ENCODE data around the gene AP1S3. TPM values are rescaled to one million over a fixed set of nuclear protein-coding genes. Genes with fewer than 3 reads are reported as not detected.
"Not testable (repeated sequence)": the region's sequence is repeated elsewhere in the genome, so short reads cannot be mapped to it uniquely, and the experiment has no call there.

AP1S3 gene
- 1 to 10 TPM; 2.1 to 2.5 TPM for total RNA-seq
- polyA plus RNA-seq, result 1 to 10 TPM; 1.3 to 1.7 (median 1.6) TPM
- total RNA-seq, result 0 to 7.9 (median 0.78) reads per million in 6 experiments

GRCh38 chr2:223837287-223838061 is at the start of gene AP1S3:
TSS of gene AP1S3 (minus strand) at chr2:223837582. CDS start at chr2:223837450, 132 bp downstream.
- DNase-seq, result peak; percentile 49 to 77 (median 58)
- H3K27ac Mint-ChIP-seq, result peak within 1 kb of the TSS in 9 of 10 donors; percentile 66 to 86 (median 75)
- H3K4me3 Mint-ChIP-seq, result peak within 1 kb of the TSS; percentile 78 to 97 (median 94)
- ATAC-seq, result peak; percentile 88 to 90
- H3K36me3 Mint-ChIP-seq, result no peaks in the 10 kb centered on the region
- peaks cover 4 to 18% (median 13%) of the 10 kb centered on the region in 4 donors for H3K4me1 Mint-ChIP-seq
- H3K27me3 Mint-ChIP-seq, result peaks cover 0 to 11% (median 10%) of the 10 kb centered on the region in 5 donors
- POLR2A ChIA-PET, result interaction anchor here (1.1 kb wide), 1 partner anchor 119 kb away, joined by 3 read pairs; the partner anchor contains the start of gene MRPL44
- no peaks in the 10 kb centered on the region for H3K9me3 Mint-ChIP-seq

GRCh38 chr2:223887127-223887526 is 49.7 kb upstream of the AP1S3 start:
- peak overlapping the region in 2 of 10 donors; percentile 24 to 49 for H3K27ac Mint-ChIP-seq
- ATAC-seq (no peak), DNase-seq (no peak)
- H3K9me3 Mint-ChIP-seq, result no peaks in the 10 kb centered on the region
- no peak overlapping the region for H3K4me3 Mint-ChIP-seq
- H3K36me3 Mint-ChIP-seq, result peaks cover 0 to 65% (median 37%) of the 10 kb centered on the region in 3 donors
- H3K27me3 Mint-ChIP-seq, result no peaks in the 10 kb centered on the region
- H3K4me1 Mint-ChIP-seq, result peaks cover 0 to 5% (median 2%) of the 10 kb centered on the region in 4 donors
- POLR2A ChIA-PET, result no interaction called here

DNA sequence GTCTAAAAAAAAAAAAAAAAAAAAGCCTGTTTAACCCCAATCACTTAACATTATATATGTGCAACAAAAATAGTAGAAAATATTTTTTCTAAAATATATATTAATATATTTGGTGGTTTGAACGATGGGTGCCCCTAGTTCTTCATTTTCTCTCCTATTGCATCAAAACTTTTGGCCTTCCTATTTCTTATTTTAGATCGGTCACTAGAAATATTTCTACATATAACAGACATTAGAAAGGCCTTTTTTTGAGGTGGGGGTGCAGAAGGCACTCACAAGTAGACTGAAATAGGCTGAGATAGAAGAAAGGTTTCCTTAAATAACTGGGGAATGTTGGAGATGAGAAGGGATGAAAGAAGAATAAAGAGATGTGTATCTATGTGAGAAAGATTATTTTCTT is 49.3 kb upstream of the AP1S3 start:
- no peak for DNase-seq
- H3K4me1 Mint-ChIP-seq, result peaks cover 0 to 6% (median 2%) of the 10 kb centered on the region in 4 donors
- POLR2A ChIA-PET, result no interaction called here
- ATAC-seq, result no peak
- no peak overlapping the region for H3K4me3 Mint-ChIP-seq
- H3K36me3 Mint-ChIP-seq, result peaks cover 0 to 67% (median 39%) of the 10 kb centered on the region in 3 donors
- H3K27ac Mint-ChIP-seq, result peak overlapping the region in 1 of 10 donors; percentile 24
- H3K9me3 Mint-ChIP-seq, result no peaks in the 10 kb centered on the region
- H3K27me3 Mint-ChIP-seq, result no peaks in the 10 kb centered on the region

GRCh38 chr2:223884399-223884798 is 47.0 kb upstream of the AP1S3 start:
- no peak for ATAC-seq
- peaks cover 0 to 5% (median under 1%) of the 10 kb centered on the region in 4 donors for H3K4me1 Mint-ChIP-seq
- no peaks in the 10 kb centered on the region for H3K27me3 Mint-ChIP-seq
- no peak overlapping the region for H3K27ac Mint-ChIP-seq
- POLR2A ChIA-PET, result no interaction called here
- no peak overlapping the region for H3K4me3 Mint-ChIP-seq
- no peaks in the 10 kb centered on the region for H3K9me3 Mint-ChIP-seq
- H3K36me3 Mint-ChIP-seq, result peaks cover 0 to 73% (median 33%) of the 10 kb centered on the region in 3 donors
- DNase-seq, result no peak

DNA sequence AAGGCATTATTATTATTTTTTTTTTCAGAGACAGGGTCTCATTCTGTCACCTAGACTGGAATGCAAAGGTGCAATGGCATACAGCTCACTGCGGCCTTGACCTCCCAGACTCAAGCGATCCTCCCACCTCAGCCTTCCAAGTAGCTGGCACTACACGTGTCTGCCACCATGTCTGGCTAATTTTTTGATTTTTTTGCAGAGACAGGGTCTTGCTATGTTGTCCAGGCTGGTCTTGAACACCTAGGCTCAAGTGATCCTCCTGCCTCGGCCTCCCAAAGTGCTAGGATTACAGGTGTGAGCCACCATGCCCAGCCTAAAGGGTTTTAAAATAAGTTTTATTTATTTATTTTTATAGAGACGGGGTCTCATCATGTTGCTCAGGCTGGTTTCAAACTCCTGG is 45.3 kb upstream of the AP1S3 start:
- POLR2A ChIA-PET, result no interaction called here
- Mint-ChIP-seq H3K9me3 (no peaks in the 10 kb centered on the region), H3K36me3 (peaks cover 4 to 79% (median 33%) of the 10 kb centered on the region in 3 donors), H3K27me3 (no peaks in the 10 kb centered on the region), H3K4me1 (peaks cover 0 to 5% (median 0%) of the 10 kb centered on the region in 4 donors), H3K4me3 (no peak overlapping the region), H3K27ac (peak overlapping the region in 1 of 10 donors; percentile 88)
- DNase-seq (no peak), ATAC-seq (no peak)

GRCh38 chr2:223880796-223881195 is 43.4 kb upstream of the AP1S3 start:
- H3K27me3 Mint-ChIP-seq, result no peaks in the 10 kb centered on the region
- no peak overlapping the region for H3K4me3 Mint-ChIP-seq
- peaks cover 0 to 2% (median 0%) of the 10 kb centered on the region in 4 donors for H3K4me1 Mint-ChIP-seq
- peak overlapping the region in 2 of 10 donors; percentile 25 to 34 for H3K27ac Mint-ChIP-seq
- POLR2A ChIA-PET, result no interaction called here
- no peaks in the 10 kb centered on the region for H3K9me3 Mint-ChIP-seq
- ATAC-seq, result no peak
- H3K36me3 Mint-ChIP-seq, result peaks cover 4 to 87% (median 44%) of the 10 kb centered on the region in 3 donors
- no peak for DNase-seq

- Mint-ChIP-seq H3K27me3 (no peaks in the 10 kb centered on the region), H3K27ac (no peak overlapping the region), H3K9me3 (peaks cover 0 to under 1% (median 0%) of the 10 kb centered on the region in 9 donors), H3K4me1 (peaks cover 0 to 2% (median 0%) of the 10 kb centered on the region in 4 donors), H3K36me3 (peaks cover 4 to 84% (median 43%) of the 10 kb centered on the region in 3 donors), H3K4me3 (no peak overlapping the region)
- POLR2A ChIA-PET, result no interaction called here
- no peak for DNase-seq
- no peak for ATAC-seq
Measured at GRCh38 chr2:223877721-223878410, 40.5 kb upstream of the AP1S3 start.

GRCh38 chr2:223873672-223874071 is 36.3 kb upstream of the AP1S3 start:
- peaks cover 0 to 2% (median 0%) of the 10 kb centered on the region in 4 donors for H3K4me1 Mint-ChIP-seq
- H3K9me3 Mint-ChIP-seq, result peaks cover 0 to 2% (median 0%) of the 10 kb centered on the region in 9 donors
- peaks cover 9 to 61% (median 43%) of the 10 kb centered on the region in 3 donors for H3K36me3 Mint-ChIP-seq
- H3K4me3 Mint-ChIP-seq, result no peak overlapping the region
- ATAC-seq, result no peak
- no peaks in the 10 kb centered on the region for H3K27me3 Mint-ChIP-seq
- H3K27ac Mint-ChIP-seq, result peak overlapping the region in 2 of 10 donors; percentile 4 to 65
- DNase-seq, result no peak
- POLR2A ChIA-PET, result no interaction called here

GRCh38 chr2:223872772-223873171 is 35.4 kb upstream of the AP1S3 start:
- H3K9me3 Mint-ChIP-seq, H3K4me1 Mint-ChIP-seq, ATAC-seq, H3K27ac Mint-ChIP-seq, H3K27me3 Mint-ChIP-seq, DNase-seq, POLR2A ChIA-PET, H3K4me3 Mint-ChIP-seq: not testable (repeated sequence)
- H3K36me3 Mint-ChIP-seq, result peaks cover 5 to 52% (median 36%) of the 10 kb centered on the region in 3 donors

- H3K27ac Mint-ChIP-seq, ATAC-seq, POLR2A ChIA-PET, H3K4me3 Mint-ChIP-seq, H3K9me3 Mint-ChIP-seq, H3K27me3 Mint-ChIP-seq, H3K4me1 Mint-ChIP-seq, DNase-seq: not testable (repeated sequence)
- peaks cover 5 to 41% (median 28%) of the 10 kb centered on the region in 3 donors for H3K36me3 Mint-ChIP-seq
Measured at GRCh38 chr2:223871661-223872060, 34.3 kb upstream of the AP1S3 start.

DNA sequence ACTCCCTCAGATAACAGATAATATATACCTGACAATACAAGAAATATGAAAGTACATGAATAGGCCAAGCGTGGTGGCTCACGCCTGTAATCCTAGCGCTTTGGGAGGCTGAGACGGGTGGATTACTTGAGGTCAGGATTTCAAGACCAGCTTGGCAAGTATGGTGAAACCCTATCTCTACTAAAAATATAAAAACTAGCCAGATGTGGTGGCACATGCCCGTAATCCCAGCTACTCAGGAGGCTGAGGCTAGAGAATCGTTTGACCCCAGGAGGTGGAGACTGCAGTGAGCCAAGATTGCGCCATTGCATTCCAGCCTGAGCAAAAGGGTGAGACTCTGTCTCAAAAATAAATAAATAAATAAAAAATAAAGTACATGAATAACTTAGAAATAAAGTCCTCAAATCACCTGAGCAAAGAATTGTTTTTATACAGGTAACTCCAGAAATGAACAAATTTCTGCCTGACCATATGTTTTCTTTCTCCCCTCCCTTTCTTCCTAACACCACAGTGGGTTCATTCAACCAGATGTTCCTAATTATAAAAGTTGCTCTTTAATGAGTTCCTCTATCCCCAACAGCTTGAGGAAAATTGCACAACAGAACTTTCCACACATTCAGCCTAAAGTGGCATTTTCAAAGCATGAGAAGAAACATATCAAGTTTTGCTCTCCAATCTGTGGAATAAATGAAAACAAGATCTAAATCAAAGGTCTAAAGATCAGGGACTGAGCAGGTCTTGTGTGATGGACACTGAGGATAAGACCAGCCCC is 33.6 kb upstream of the AP1S3 start:
- H3K4me1 Mint-ChIP-seq, result peaks cover 3 to 10% (median 7%) of the 10 kb centered on the region in 4 donors
- H3K4me3 Mint-ChIP-seq, result no peak overlapping the region

GRCh38 chr2:223868005-223868404 is 30.6 kb upstream of the AP1S3 start:
- ATAC-seq, result no peak

More for the DNA sequence above, 33.6 kb upstream of the AP1S3 start:
- ATAC-seq (no peak), DNase-seq (no peak)
- Mint-ChIP-seq H3K9me3 (peaks cover 0 to 2% (median 0%) of the 10 kb centered on the region in 9 donors), H3K27me3 (no peaks in the 10 kb centered on the region), H3K36me3 (peaks cover 5 to 34% (median 25%) of the 10 kb centered on the region in 3 donors), H3K27ac (no peak overlapping the region)
- POLR2A ChIA-PET, result no interaction called here

More at GRCh38 chr2:223868005-223868404, 30.6 kb upstream of the AP1S3 start:
- Mint-ChIP-seq H3K27me3 (no peaks in the 10 kb centered on the region), H3K9me3 (peaks cover 0 to 2% (median 0%) of the 10 kb centered on the region in 9 donors), H3K4me3 (no peak overlapping the region), H3K27ac (peak overlapping the region in 1 of 10 donors; percentile 15), H3K36me3 (peaks cover 5 to 17% (median 12%) of the 10 kb centered on the region in 3 donors), H3K4me1 (peaks cover 11 to 26% (median 22%) of the 10 kb centered on the region in 4 donors)
- POLR2A ChIA-PET, result no interaction called here
- DNase-seq, result no peak

Data from naive thymus-derived CD8-positive, alpha-beta T cell (primary cell).